DMS114 treated with DMSO at 0.1 percent for 48 hours (cell line): ENCODE measurements around the gene IDH1.
"Not testable (repeated sequence)": the region's sequence is repeated elsewhere in the genome, so short reads cannot be mapped to it uniquely, and the experiment has no call there.

Experiments
- DNase-seq: peaks from one replicate; lab custom pipeline; 2025; ENCODE audit not compliant: unreplicated experiment; lab: John Stamatoyannopoulos, UW

Gene IDH1

DNA sequence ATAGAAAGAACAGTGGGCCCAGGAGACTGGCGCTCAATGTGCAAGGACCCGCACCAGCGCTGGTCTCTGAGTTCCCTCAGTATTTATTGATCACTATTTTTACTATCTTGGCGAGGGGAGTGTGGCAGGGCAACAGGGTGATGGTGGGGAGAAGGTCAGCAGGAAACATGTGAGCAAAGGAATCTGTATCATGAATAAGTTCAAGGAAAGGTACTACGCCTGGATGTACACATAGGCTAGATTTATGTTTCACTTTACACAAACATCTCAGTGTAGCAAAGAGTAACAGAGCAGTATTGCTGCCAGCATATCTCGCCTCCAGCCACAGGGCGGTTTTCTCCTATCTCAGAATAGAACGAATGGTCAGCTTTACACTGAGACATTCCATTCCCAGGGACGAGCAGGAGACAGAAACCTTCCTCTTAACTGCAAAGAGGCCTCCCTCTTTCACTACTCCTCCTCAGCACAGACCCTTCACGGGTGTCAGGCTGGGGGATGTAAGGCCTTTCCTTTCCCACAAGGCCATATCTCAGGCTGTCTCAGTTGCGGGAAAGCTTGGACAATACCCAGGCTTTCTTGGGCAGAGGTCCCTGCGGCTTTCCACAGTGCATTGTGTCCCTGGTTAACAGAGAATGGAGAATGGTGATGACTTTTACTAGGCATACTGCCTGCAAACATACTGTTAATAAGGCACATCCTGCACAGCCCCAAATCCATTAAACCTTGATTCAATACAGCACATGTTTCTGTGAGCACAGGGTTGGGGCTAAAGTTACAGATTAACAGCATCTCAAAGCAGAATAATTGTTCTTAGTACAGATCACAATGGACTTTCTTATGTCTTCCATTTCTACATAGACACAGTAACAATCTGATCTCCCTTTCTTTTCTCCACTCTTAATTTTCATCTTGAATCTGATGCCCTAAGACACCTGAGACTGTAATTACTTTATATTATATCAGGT, 2.3 kb upstream of the IDH1 start:
- DNase-seq = not testable (repeated sequence)

DNA sequence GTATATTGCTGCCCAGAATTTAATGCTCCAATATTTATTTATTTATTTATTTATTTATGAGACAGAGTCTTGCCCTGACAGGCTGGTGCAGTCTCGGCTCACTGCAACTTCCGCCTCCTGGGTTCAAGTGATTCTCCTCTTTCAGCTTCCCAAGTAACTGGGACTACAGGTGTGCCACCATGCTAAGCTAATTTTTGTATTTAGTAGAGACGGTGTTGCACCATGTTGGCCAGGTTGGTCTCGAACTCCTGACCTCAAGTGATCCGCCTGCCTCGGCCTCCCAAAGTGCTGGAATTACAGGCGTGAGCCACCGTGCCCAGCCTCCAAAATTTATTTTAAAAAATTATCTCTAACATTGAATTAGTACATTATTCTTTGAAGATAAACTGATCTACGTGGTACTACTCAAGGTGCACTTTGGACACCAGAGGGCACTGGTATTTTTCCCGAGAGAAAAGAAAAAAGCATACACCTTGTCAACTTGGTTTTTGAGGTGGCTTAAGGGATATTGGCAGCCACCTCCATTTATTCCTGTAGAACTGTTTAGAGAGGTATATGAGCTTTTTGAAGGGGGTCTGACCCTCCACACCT, 1.4 kb upstream of the IDH1 start:
- DNase-seq = no peak

GRCh38 chr2:208255557-208256106, 761 bp upstream of the IDH1 start:
- DNase-seq = no peak

- DNase-seq = peak; percentile 61
Measured at GRCh38 chr2:208254118-208254870, 577 bp downstream of the IDH1 start.

GRCh38 chr2:208253600-208254117, 1.2 kb downstream of the IDH1 start:
- DNase-seq = no peak

DNA sequence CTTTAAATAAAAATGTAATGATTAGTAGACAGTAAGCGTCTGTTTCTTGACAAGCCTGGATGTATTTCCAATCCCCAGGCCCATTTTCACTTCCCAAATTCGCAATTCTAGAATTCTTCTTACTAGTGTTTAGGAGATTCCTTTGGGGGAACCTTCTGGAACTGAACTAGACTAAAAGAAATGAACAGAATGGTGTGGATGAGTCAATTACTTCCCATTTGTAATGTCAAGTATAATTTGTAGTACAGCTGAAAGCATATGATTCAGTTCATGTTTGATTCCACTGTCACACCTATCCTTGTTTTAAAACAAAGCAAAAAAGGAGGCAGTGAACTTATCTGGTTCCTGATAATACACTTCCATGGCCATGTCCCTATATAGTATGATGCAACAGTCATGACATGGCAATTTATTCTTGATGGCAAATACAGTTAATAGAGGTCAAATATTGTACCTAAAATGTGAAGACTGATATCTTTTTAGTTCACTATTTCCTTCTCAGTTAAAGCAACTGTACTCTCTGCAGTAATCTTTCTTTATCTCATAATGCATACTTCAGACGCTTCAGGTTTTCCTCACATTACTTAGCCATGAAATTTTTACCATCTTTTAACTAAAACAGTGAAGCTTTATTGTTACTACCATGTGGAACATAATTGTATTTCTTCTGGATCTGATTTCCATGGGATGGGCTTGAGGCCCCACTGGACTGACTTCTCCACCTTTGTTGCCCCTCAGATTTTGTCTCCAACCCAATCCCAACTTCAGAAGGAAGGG, 2.0 kb downstream of the IDH1 start:
- no peak for DNase-seq

DNA sequence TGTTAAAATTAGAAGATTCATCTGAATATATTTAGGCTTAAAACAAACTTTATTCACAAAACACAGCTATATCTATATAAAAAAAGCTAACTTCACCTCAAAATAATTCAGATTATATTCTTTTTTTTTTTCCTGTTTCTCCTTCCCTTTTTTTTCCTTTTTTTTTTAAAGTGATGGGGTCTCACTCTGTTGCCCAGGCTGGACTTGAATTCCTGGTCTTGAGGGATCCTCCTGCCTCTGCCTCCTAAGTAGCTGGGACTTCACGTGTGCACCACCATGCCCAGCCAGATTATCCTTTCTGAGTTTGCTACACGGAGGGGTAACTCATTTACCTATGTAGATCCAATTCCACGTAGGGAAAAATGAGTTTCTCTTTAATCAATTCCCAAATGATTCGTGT, 3.8 kb downstream of the IDH1 start:
- DNase-seq = no peak

DNA sequence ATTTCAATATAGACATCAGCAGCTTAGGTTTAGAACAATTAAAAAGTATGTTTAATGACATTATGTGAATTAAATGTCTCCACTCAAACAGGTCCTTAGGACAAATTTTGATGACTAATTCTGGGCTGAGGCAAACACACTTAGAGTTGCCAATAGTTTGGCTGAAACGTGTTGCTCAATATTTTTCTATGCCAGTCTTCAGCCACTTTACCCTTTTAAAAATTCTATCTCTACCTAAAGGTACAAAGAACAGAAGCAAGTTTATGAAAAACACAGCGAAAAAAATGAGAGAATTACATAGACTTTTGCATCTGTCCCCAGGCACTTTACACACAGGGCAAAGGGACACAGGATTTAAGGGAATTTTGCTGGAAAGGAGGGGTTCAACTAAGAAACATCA, 4.5 kb downstream of the IDH1 start:
- DNase-seq = no peak

DNA sequence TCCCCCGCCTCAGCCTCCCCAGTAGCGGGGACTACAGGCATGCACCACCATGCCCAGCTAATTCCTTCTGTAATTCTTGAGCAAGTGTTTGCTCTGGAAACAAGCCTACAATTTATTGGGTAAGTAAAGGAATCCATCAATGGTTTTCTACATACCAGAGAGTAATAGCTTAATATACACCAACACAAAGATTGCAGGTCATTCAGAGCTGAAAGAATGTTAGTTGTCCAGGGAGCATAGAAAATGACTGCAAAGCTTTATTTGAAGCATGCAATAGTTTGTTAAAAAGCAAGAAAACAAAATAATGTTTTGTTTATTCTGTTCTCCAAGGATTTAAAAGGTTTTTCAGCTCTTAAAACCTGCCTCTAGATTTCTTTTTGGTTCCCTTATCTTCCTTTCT, 5.6 kb downstream of the IDH1 start:
- DNase-seq = no peak

DNA sequence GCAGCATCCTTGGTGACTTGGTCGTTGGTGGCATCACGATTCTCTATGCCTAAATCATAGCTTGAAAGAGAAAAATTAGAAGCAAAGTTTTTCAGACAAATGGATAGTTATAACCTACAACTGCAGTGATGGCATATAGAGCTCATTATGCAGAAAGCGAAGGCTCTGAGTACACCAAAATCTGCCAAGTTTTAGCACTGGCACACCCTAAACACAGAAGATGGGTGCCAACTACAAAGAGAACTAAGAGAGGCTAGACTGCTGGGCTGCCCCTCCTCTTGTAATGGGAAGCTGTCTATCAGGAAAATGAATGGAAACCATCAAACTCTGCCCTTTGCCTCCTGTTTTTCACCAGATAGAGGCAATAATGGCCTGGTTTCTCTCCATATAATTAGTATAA, 6.3 kb downstream of the IDH1 start:
- DNase-seq = no peak

GRCh38 chr2:208245746-208246145, 9.1 kb downstream of the IDH1 start:
- no peak for DNase-seq

- no peak for DNase-seq
Measured at GRCh38 chr2:208244422-208244821, 10.4 kb downstream of the IDH1 start.

DNA sequence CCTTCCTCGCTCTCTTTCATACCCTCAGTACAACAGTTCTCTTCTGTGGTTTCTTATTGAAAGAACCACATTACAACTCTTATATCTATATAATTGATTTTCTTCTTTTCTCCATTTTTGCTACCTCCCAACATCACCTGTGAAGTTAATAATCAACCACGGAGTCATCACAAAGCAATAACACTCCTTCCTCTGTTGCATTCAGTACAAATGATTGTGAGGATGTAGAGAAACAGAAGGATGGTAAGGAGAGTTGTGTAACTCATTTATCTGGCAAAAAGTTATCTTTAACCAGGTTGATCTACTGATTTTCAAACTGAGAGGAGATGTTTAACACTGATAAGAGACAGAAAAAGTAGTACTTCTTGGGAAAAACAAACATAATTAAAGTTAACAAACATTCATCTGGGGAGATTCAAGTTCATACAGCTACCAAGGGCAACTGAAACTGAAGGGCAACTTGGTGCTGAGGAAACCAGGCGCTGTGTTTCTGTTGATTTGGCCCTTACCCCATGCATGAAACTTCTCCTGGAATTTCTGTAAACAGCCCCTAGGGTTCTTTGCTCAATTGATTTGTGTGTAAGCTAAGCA, 14.2 kb downstream of the IDH1 start:
- no peak for DNase-seq

DNA sequence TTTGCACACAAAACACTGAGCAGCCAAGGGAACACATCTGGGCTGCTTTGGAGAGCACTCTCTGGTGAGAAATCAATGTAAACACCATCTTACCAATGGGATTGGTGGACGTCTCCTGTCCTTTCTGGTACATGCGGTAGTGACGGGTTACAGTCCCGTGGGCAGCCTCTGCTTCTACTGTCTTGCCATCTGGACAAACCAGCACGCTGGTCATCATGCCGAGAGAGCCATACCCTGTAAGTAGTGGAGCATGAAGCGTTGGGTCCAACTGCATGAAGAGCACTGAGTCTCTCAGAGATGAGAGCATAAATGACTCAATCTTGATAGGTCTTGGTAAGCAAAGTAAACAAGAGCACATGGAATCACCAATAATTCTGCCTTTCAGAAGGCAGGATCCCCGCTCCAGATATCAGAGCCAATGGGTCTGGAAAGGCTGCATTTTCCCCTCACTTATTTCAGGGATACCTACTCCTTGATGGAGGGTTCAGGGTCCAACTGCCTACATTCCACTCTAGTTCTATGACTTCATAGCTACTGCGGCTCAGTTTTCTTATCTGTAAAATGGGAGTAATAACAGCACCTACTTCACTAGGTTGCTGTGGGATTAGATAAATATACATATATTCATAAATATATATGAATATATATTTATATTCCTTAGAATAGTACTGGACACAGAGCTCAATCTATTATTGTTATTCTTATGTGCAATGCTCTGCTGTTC, 14.9 kb downstream of the IDH1 start:
- no peak for DNase-seq

- no peak for DNase-seq
Measured at GRCh38 chr2:208235860-208236259, 19.0 kb downstream of the IDH1 start.

DNA sequence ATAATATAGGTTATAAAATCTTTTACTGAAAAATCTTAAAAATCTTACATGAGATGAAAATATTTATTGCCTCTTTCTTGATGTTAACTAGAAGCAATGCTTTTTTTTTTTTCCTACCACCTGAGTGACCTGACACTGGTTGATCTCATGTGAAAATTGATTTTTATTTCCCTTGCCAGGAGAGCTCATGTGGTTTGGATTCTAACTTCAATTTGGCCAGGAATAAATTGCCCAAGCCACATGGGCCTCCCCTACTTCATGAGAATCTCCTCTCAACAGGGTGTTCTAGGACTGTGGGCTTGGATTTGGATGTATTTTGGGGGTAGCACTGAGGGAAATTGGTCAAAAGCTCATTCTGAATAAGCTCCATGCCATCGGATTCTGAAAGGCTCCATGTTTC, 20.1 kb downstream of the IDH1 start:
- no peak for DNase-seq

DNA sequence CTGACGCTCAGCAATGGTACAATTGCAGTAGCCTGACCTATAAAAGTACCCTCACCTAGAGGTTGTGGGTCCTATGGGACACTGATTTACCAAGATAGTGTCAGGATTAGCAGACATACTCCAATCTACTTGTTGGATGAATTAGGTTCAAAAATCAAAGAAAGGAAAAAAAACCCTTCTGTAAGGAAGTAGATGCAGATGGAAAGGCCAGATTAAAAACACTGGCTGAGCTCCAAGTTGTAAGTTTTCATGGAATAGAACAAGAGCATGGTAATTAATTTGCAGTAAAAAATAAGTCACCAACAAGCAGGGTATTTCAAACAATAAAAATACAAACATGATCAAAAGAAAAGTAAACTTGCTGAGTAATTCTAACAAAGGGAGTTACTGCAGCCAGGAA, 26.4 kb downstream of the IDH1 start:
- DNase-seq = no peak

DNA sequence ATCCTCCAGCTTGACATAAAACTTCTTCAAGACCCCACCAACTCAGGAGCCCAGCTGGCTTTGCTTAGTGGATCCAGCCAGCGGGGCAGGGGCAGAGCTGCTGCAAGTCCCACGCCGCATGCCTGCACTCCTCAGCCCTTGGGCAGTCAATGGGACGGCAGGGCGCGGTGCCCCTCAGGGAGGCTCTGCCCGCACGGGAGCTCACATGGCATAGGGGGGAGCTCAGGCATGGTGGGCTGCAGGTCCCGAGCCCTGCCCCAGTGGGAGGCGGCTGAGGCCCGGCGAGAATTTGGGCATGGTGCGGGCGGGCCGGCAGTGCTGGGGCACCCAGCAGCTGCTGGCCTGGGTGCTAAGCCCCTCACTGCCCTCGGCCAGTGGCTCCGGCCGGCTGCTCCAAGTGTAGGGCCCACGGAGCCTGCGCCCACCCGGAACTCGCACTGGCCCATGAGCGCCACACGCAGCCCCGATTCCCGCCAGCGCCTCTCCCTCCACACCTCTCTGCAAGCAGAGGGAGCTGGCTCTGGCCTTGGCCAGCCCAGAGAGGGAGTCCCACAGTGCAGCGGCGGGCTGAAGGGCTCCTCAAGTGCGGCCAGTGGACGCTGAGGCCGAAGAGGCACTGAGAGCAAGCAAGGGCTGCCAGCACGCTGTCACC, 27.2 kb downstream of the IDH1 start:
- no peak for DNase-seq

DNA sequence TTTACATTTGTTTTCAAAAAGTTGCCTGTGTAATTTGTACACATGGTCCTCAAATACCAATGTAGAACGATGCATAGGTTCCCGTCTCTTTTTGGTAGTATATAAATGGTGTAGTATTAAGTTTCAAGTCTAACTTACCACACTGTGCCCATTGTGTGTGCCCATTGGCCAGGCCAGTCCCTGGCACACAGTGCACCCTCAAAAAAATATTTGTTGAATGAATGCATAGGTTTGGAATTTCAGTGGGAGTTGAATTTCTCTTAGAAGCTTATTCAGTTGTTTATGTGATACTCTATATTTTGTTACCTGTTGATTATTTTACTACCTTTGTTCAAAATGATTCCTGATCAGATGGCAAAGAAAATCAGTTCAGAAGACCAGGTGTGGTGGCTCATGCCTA, 30.1 kb downstream of the IDH1 start:
- DNase-seq = no peak
